Erythroblast (primary cell): ENCODE data around the gene ADGRF1.

Experiments
- GATA1 ChIP-seq: IDR thresholded peaks from 2 replicates; pipeline ENCODE4 v1.6.1; 2011; ENCODE audit warnings: low read depth, mild to moderate bottlenecking, control low read depth, low read length, moderate library complexity
- POLR2A ChIP-seq: IDR thresholded peaks from 2 replicates; pipeline ENCODE4 v1.6.1; 2011; ENCODE audit warnings: mild to moderate bottlenecking, low read length

DNA sequence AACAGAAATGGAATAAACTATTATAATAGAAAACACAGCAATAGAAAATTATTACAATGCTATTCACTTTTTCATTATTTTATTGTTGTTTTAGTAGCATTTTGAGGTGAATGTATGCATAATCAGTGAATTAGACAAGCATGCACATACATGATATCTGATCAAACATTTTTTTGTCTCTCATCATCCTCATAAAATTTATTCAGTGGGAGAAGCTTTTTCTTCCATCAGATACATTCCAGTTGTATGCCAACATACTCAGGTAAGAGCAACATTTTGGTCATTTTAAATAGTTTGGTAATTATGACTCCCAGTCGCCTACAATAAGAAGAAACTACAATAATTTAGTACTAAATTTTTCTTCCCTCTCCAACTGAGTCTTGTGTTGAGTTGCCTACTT lies 44.5 kb downstream of the ADGRF1 start:
- TF ChIP-seq POLR2A (no peak), GATA1 (no peak)
